ENCODE measurements around the gene C1orf56.
"Not testable (repeated sequence)": the region's sequence is repeated elsewhere in the genome, so short reads cannot be mapped to it uniquely, and the experiment has no call there.

Gene C1orf56

DNA sequence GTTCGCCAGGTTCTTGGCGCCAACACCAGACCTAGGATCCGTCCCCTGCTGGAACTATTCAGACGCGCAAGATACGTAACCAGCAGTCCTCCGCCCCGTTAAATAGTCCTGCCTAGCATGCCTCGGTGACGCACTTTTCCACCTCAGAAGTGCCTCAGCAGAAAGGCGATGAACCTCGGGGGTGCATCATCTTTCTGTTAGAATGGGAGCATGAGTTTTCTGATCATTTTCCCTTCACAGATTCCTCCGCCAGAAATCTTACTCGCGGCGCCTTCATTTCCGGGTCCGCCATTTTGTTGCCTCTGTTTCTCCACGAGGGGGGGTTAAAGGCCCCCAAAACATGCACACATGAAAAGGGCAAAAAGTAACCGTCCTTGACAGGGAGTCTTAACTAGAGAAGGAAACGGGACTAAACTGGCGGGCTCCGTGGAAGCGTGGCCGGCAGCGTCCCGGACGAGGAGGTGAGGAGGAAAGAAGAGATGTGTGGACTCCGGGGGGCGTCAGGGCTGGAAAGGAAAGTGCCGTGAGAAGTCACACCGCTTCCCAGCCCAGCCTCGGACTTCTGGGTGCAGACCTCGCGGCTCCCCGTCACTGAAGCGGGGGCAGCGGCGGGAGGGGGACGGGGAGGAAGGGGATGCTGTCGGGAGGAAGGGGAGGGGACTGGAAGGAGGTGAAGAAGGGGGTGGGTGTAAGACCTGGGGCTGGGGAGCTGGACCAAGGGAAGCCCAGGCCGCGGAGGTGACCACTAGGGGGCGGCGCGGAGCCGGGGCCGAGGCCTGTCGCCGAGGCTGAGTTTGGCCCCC is 23.1 kb downstream of the C1orf56 start, which contains the start of gene GABPB2:
Gene GABPB2, plus strand, starts transcription at position 288 of the 803 bp plus-strand sequence. CDS start 17,429 bp downstream, outside the sequence.
- TF ChIP-seq, protein P1, sequence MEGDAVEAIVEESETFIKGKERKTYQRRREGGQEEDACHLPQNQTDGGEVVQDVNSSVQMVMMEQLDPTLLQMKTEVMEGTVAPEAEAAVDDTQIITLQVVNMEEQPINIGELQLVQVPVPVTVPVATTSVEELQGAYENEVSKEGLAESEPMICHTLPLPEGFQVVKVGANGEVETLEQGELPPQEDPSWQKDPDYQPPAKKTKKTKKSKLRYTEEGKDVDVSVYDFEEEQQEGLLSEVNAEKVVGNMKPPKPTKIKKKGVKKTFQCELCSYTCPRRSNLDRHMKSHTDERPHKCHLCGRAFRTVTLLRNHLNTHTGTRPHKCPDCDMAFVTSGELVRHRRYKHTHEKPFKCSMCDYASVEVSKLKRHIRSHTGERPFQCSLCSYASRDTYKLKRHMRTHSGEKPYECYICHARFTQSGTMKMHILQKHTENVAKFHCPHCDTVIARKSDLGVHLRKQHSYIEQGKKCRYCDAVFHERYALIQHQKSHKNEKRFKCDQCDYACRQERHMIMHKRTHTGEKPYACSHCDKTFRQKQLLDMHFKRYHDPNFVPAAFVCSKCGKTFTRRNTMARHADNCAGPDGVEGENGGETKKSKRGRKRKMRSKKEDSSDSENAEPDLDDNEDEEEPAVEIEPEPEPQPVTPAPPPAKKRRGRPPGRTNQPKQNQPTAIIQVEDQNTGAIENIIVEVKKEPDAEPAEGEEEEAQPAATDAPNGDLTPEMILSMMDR (IDR thresholded peaks at IDR 0.05; ENCODE audit: low read depth, low read length): peak; percentile 91
- peak; percentile 96 for DNase-seq (ENCODE audit: extremely low read depth, low read depth)

DNA sequence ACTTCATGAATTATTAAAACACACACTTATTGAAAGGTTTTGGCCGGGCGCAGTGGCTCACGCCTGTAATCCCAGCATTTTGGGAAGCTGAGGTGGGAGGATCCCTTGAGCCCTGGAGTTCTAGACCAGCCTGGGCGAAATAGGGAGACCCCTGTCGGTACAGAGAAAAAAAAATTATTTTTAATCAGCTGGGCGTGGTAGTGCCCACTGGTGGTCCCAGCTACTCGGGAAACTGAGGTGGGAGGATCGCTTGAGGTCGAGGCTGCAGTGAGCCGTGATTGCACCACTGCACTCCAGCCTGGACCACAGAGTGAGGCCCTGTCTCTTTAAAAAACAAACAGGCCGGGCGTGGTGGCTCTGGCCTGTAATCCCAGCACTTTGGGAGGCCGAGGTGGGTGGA is 24.7 kb downstream of the C1orf56 start:
- no peak for DNase-seq (ENCODE audit: extremely low read depth, low read depth)
- TF ChIP-seq, protein P1 (IDR thresholded peaks at IDR 0.05; ENCODE audit: low read depth, low read length): no peak

DNA sequence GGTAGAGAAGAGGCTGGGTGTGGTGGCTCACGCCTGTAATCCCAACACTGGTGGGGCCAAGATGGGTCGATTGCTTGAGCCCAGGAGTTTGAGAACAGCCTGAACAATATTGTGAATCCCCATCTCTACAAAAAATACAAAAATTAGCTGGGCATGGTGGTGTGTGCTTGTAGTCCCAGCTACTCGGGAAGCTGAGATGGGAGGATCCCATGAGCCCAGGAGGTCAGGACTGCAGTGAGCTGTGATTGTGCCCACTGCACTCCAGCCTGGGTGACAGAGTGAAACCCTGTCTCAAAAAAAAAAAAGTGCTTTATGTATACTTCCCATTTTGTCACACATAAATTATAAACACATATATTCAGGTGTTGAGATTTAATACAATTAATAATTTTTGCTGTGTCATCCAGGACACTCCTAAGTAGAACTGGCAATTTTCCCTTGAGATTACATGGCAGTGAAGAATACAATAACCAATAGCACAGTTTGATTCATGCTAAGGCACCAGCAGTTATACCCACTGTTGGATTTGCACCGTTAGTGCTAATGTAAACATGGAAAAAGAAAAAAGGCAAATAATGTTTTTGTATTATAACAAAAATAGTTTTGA is 38.5 kb downstream of the C1orf56 start:
- TF ChIP-seq, protein P1 (IDR thresholded peaks at IDR 0.05; ENCODE audit: low read depth, low read length): no peak
- no peak for DNase-seq (ENCODE audit: extremely low read depth, low read depth)

DNA sequence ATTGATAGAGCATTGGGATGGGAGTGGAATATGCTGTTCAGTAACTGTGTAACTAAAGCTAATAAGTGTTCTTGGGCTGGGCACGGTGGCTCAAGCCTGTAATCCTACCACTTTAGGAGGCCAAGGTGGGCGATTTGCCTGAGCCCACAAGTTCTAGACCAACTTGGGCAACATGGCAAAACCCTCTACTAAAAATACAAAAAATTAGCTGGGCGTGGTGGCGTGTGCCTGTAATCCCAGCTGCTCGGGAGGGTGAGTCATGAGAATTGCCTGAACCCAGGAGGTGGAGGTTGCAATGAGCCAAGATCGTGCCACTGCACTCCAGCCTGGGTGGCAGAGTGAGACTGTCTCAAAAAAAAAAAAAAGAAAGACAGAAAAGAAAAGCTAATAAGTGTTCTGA is 49.9 kb downstream of the C1orf56 start:
- DNase-seq (ENCODE audit: extremely low read depth, low read depth): not testable (repeated sequence)

DNA sequence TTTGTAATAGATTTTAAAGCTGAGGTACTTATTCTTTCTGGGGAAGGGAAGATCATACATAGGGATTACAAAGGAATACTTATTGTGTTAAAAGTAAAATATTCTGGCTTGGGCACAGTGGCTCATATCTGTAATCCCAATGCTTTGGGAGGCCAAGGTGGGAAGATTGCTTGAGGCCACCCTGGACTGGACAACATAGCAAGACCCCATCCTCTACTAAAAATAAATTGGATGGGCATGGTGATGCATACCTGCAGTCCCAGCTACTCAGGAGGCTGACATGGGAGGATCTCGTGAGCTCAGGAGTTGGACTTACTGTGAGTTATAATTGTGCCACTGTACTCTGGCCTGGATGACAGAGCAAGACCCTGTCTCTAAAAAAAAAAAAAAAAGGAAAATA is 50.6 kb downstream of the C1orf56 start:
- TF ChIP-seq, protein P1 (IDR thresholded peaks at IDR 0.05; ENCODE audit: low read depth, low read length): no peak
- no peak for DNase-seq (ENCODE audit: extremely low read depth, low read depth)

Measured in AG09319 (cell line).